GM10266 (cell line): Measurements from ENCODE around the gene UQCRC1.

Source experiments
- DNase-seq: peaks from one replicate; pipeline ENCODE4 v3.0.0; 2012; ENCODE audit errors: extremely low spot score
- TF ChIP-seq, protein P1 (sequence below): IDR thresholded peaks from 2 replicates; pipeline ENCODE4 v1.5.1; 2012; ENCODE audit warnings: mild to moderate bottlenecking, low read depth; ENCODE audit not compliant: control insufficient read depth, insufficient read depth; ENCODE audit errors: missing control alignments

UQCRC1 gene

DNA sequence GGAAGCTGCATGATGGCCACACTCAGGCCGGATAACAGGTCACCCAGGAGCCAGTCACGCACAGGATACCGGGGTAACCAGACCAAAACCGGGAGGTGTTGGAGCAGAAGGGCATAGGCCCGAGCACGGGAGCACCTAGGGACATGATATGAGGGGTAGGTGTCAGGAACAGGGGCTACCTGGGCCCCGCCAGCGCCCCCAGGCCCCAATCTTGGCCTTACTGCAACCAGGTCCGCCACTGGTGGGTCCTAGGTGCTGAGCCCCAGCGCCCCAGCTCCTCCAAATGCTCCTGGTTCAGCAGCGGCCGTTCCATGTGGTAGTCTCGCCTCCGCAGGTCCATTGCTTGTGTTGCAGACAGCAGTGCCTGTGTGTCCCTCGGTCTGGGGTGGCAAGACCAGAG, 23.8 kb upstream of the UQCRC1 start:
- no peak for DNase-seq
- TF ChIP-seq, protein P1, sequence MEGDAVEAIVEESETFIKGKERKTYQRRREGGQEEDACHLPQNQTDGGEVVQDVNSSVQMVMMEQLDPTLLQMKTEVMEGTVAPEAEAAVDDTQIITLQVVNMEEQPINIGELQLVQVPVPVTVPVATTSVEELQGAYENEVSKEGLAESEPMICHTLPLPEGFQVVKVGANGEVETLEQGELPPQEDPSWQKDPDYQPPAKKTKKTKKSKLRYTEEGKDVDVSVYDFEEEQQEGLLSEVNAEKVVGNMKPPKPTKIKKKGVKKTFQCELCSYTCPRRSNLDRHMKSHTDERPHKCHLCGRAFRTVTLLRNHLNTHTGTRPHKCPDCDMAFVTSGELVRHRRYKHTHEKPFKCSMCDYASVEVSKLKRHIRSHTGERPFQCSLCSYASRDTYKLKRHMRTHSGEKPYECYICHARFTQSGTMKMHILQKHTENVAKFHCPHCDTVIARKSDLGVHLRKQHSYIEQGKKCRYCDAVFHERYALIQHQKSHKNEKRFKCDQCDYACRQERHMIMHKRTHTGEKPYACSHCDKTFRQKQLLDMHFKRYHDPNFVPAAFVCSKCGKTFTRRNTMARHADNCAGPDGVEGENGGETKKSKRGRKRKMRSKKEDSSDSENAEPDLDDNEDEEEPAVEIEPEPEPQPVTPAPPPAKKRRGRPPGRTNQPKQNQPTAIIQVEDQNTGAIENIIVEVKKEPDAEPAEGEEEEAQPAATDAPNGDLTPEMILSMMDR: no peak

DNA sequence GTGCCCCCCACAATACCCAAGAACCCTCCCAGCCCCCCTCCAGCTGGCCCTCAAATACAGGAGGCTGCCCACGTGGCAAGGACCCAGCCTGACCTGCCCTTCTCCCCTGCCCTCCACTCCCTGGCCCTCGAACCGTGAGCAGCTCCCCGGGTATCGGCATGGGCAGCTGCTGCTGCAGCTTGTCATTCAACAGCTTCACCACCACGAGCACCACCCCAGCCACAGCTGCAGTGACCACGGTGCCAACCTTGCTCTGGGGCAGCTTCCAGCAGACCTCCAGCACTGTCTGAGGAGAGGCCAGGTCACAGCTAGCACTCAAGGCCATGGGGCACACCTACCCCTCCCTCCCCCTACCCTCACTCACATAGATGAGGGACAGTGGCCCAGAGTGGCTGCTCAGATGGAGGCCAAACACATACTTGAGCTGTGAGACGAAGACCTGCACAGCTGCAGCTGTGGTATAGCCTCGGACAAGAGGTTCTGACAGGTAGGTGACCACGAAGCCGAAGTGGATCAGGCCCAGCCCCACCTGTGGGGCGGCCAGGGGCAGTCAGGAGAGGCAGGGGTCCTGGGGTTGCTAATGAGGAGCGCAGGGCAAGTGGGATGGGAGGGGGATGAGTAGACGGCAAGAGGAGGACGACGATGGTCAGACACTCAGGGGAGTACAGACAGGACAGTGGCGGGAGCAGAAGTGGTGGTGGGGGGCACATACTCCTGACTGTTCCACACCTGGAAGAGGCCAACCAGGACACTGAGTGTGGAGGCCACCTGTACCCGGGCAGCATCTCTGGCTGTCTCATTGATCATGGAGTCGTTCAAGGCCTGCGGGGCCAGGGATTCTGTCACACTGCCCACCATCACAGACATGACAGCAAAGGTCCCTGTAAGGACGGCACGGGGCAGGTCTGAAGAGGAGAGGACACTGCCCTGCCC, 22.3 kb upstream of the UQCRC1 start:
- DNase-seq: no peak
- TF ChIP-seq, protein P1: no peak

DNA sequence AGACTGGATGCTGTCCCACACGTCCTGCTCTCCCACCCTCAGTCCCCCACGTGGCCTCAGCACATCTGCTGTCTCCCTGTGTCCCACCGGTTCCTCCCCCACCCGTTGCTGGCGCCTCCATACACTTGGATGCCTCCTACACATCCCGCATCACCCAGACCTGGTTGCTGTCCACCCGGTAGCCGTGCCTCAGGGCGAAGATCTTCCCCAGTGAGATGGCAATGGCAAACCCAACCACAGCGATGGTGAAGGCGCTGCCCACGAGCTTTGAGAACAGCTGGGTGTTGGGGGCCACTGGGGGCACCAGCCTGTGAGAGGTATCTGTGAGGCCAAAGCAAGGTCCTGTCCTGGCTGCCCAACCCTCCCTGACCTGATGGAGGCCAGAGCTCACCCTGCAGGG, 21.4 kb upstream of the UQCRC1 start:
- no peak for DNase-seq

DNA sequence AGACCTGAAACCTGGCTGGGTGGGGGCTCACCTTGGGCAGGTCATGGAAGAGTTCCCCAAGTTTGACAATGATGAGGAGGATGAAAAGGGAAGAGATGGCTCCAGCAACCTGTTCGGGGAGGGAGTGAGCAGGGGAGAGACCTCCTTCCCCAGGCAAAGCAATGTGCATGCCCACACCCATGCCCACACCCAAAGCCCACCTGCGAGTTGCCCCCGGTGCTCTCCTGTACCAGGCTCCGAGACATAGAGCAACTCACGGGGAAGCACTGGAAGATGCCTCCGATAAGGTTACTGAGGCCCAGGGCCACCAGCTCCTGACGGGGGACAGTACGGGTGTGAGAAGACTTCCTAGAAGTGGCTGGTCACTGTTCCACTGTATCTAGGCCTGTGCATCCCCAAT, 21.0 kb upstream of the UQCRC1 start:
- TF ChIP-seq, protein P1: no peak

More for the DNA sequence above, 21.4 kb upstream of the UQCRC1 start:
- TF ChIP-seq, protein P1: no peak

DNA sequence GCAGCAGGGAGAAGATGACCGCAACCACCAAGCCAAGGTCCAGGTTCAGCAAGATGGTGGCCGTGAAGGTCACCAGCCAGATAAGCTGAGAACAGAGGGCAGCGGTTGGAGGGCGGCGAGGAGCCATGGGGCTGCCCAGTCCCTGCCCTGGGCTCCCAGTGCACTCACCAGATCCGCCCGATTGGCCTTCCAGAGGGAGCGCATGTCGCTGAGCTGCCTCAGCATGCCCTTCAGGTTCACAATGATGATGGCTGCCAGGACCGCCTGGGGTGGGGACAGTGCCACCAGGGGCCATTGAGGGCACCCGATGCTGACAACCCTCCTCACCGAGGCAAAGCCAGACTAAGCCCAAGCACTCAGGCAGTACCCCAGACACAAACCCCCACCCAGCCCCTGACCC, 20.4 kb upstream of the UQCRC1 start:
- TF ChIP-seq, protein P1: no peak
- no peak for DNase-seq

More for the DNA sequence above, 21.0 kb upstream of the UQCRC1 start:
- no peak for DNase-seq

DNA sequence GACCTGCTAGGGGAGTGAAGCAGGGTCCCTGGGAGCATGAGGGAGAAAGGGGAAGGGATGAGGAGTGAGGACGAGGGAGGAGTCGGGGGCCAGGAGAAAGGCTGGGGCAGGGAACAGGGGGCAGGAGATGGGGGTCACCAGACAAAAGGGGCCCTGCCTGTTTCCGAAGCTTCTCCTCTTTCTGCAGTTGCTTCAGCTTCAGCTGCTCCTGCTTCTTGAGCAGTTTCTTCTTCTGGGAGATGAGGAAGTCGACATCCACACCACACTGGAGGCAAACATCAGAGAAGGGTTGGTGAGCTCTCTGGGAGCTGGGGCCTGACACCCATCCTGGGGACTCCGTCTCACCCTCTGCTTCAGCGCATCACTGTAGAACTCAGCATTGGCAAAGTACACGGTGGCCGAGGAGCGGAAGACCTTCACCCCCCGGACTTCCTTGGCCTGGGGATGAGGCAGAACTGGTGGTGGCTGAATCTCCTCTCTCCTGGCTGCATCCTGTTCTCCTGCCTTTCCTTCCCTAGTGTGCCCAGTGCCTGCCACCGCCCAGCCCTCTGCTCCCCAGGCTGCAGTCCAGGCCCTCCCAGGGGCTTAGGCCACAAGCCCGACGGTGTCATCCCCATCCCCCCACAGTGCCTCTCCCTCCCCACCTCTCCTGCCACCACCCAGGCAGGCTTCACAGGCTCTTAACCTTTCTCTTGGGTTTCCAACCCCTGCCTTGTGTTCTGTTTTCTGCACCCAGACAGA, 19.0 kb upstream of the UQCRC1 start:
- no peak for DNase-seq

More for the DNA sequence above, 19.0 kb upstream of the UQCRC1 start:
- TF ChIP-seq, protein P1: no peak
